H1 (cell line): ENCODE measurements around the gene LOXL1. TPM values are rescaled to one million over a fixed set of nuclear protein-coding genes. Genes with fewer than 3 reads are reported as not detected.

Source experiments
- SAP30 ChIP-seq: fragments of 300-600 bp; sonication (generic); IDR thresholded peaks from 2 replicates; pipeline ENCODE4 v1.7.1; 2012; ENCODE audit warnings: low read length, moderate library complexity, mild to moderate bottlenecking, inconsistent platforms; ENCODE audit not compliant: insufficient read depth, insufficient replicate concordance
- ZNF274 ChIP-seq: IDR thresholded peaks from 2 replicates; pipeline ENCODE4 v1.7.0; 2012; ENCODE audit warnings: low read length, borderline replicate concordance; ENCODE audit errors: extremely low read depth
- polyA plus RNA-seq, 7 experiments: library from polyadenylated mRNA; depleted of rRNA in 3 of 7; stranded (reverse) in 5 of 7; unstranded in 2 of 7; fragments of >200 nt in 5 of 7; fragments of 200-250 nt in 2 of 7; gene quantifications; 1 replicate in 5 of 7; 2 replicates in 1 of 7; 4 replicates in 1 of 7; pipeline versions ENCODE4 v1.2.1 to v1.2.3, GENCODE V29; 2011 to 2013; ENCODE audit warnings: missing spikeins in 2 of 7, mixed read lengths in 2 of 7
- total RNA-seq: library from RNA; stranded (reverse); fragmentation: NEBNext Ultra II Directional; extraction: Animal tissue kit (Norgen Biotek cat#: 25700); gene quantifications from 2 replicates; pipeline ENCODE4 v1.2.1, GENCODE V29; 2021

The LOXL1 gene
- total and polyA plus RNA-seq, 2 of the 8 experiments (the other 6 are each of a cell fraction or from before 2014, with no cell fraction given), result 8.1 to 14.4 TPM

DNA sequence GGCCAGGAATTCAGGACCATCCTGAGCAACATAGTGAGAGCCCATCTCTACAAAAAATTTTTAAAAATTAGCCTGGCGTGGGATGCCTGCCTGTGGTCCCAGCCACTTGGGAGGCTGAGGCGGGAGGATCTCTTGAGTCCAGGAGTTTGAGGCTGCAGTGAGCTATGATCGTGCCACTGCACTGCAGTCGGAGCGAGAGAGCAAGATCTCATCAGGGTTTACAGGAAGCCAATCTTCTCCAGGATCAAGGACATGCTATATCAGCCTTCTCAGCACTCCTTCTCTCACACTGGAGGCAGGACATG is 66.3 kb downstream of the LOXL1 start (continued):
- no peak for TF ChIP-seq SAP30
- TF ChIP-seq ZNF274, result no peak
